Fibroblast of the conjunctiva (primary cell): ENCODE measurements around the gene PFDN6.
"Not testable (repeated sequence)": the region's sequence is repeated elsewhere in the genome, so short reads cannot be mapped to it uniquely, and the experiment has no call there.

Experiments used
- DNase-seq: peaks from one replicate; pipeline ENCODE4 v3.0.0-alpha.2; 2010; ENCODE audit warnings: low read depth

PFDN6 gene

GRCh38 chr6:33273924-33274902, 15.2 kb upstream of the PFDN6 start:
- DNase-seq = no peak

- not testable (repeated sequence) for DNase-seq
Measured at GRCh38 chr6:33275795-33276580, 13.4 kb upstream of the PFDN6 start.

GRCh38 chr6:33276581-33276863, 12.9 kb upstream of the PFDN6 start:
- DNase-seq = no peak

GRCh38 chr6:33276864-33277662, 12.3 kb upstream of the PFDN6 start, which contains the start of gene B3GALT4:
Gene B3GALT4 (plus strand): TSS chr6:33277123. CDS start chr6:33277420, 297 bp downstream.
- DNase-seq = peak; percentile 64

- no peak for DNase-seq
Measured at GRCh38 chr6:33277663-33278391, 11.6 kb upstream of the PFDN6 start.

GRCh38 chr6:33278392-33278741, 11.0 kb upstream of the PFDN6 start:
- DNase-seq = no peak

GRCh38 chr6:33278810-33279209, 10.6 kb upstream of the PFDN6 start:
- no peak for DNase-seq

GRCh38 chr6:33279257-33279695, 10.1 kb upstream of the PFDN6 start:
- DNase-seq = no peak

GRCh38 chr6:33279971-33280511, 9.4 kb upstream of the PFDN6 start:
- DNase-seq = no peak

- no peak for DNase-seq
Measured at GRCh38 chr6:33280539-33280938, 8.9 kb upstream of the PFDN6 start.

GRCh38 chr6:33285214-33285613, 4.2 kb upstream of the PFDN6 start:
- not testable (repeated sequence) for DNase-seq

GRCh38 chr6:33286946-33287914, 2.2 kb upstream of the PFDN6 start:
- DNase-seq = no peak

GRCh38 chr6:33288141-33288920, 1.1 kb upstream of the PFDN6 start:
- no peak for DNase-seq

GRCh38 chr6:33289784-33290315, 449 bp downstream of the PFDN6 start:
- no peak for DNase-seq

GRCh38 chr6:33290459-33290858, 1.1 kb downstream of the PFDN6 start:
- DNase-seq = no peak

GRCh38 chr6:33292996-33293682, 3.7 kb downstream of the PFDN6 start:
- DNase-seq = no peak

GRCh38 chr6:33294086-33294823, 4.9 kb downstream of the PFDN6 start:
- no peak for DNase-seq
